Activated CD4-positive, alpha-beta T cell treated with anti-CD3 and anti-CD28 coated beads, Interleukin-2, amount 50 U/mL, for 16 hours (primary cell): ENCODE results near the gene CEP85.
"Not testable (repeated sequence)": the region's sequence is repeated elsewhere in the genome, so short reads cannot be mapped to it uniquely, and the experiment has no call there.

ENCODE experiments used
- DNase-seq: peaks from one replicate; pipeline ENCODE4 v3.0.0-alpha.2; 2020

The CEP85 gene

GRCh38 chr1:26291433-26291832 is 57.4 kb downstream of the CEP85 start:
- no peak for DNase-seq

- DNase-seq, result no peak
These were observed 57.9 kb downstream of the CEP85 start for GRCh38 chr1:26291939-26292338.

GRCh38 chr1:26292735-26293134 is 58.7 kb downstream of the CEP85 start:
- DNase-seq, result not testable (repeated sequence)

- no peak for DNase-seq
These were observed 60.0 kb downstream of the CEP85 start for GRCh38 chr1:26293911-26294463.

GRCh38 chr1:26295194-26296138 is 61.5 kb downstream of the CEP85 start:
- DNase-seq, result no peak

GRCh38 chr1:26296340-26297056 is 62.5 kb downstream of the CEP85 start:
- no peak for DNase-seq

- DNase-seq, result no peak
These were observed 63.2 kb downstream of the CEP85 start for GRCh38 chr1:26297057-26297790.

DNA sequence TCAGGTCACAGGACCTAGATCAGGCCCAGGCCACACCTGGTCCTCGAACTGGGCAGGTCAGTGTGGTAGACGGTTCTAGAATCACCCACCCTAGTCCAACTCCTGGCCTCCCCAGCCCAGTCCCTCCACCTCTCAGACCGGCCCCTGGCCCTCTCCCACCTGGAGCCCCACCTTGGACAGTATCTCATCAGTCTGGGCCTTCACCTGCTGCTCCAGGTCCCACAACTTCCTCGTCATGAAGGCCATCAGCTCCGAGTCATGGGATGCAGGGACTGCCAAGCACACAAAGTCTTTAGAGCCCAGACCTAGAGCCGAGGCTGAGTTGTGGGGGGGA is 63.8 kb downstream of the CEP85 start:
- no peak for DNase-seq

DNA sequence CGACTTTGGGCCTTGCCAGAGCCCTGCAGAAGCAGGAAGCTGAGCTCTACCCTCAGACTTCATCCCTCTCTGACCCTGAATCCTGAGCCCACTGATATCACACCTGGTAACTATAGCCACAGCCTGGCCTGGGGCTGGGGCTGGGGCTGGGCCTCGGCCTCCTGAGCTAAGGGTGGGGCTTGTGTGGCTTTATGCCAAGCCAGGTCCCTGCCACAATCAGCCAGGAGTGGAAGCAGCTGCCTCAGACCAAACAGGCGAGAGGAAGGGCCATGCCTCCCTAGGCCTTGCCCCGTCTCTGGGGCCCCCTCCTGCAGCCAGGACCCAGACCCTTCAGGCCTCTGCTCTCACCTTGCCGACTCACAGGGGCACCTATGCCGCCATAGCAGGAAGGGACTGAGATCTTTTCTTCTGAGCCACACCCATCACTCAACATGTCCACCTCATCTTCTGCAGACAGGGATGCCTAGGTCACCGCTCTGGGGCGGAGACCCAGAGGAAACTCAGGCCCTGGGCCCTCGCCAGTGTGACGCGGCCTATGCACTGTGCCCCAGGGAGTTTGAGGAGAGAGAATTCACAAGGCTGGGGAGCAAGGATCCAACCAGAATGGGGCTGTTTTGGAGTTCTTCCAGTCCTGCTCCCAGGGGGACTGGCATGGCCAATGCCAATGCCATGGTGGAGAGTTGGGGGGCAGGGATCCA is 66.7 kb downstream of the CEP85 start:
- DNase-seq, result no peak

DNA sequence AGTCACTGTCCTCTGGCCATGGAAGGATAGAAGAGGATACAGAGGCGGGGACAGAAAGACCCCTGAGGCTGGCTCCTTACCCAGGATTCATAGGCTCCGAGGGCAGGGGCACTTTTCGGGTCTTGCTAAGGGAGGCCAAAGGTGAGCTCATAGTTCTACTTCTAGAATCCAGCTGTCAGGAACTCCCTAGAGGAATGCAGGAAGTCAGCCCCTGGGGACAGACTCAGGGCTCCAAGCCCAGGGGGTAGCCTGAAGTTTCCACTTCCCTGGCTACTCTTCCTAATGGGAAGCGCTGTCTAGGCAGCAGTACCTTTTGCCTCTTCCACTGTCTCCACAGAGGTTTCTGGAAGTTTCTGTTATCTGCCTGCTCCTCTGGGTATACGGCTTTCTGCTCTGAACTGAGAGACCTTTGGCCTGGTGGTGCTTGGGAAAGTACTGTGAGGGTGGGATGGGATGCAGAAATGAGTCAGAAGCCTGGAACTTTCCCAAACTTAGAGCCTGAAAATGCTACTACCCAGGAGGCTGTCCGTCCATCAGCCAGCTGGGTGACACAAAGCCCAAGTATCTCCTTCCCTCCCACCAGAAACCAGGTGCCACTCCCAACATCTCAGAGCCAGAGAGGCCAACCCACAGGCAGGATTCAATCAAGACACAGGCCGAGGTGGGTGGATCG is 68.9 kb downstream of the CEP85 start:
- DNase-seq, result no peak

DNA sequence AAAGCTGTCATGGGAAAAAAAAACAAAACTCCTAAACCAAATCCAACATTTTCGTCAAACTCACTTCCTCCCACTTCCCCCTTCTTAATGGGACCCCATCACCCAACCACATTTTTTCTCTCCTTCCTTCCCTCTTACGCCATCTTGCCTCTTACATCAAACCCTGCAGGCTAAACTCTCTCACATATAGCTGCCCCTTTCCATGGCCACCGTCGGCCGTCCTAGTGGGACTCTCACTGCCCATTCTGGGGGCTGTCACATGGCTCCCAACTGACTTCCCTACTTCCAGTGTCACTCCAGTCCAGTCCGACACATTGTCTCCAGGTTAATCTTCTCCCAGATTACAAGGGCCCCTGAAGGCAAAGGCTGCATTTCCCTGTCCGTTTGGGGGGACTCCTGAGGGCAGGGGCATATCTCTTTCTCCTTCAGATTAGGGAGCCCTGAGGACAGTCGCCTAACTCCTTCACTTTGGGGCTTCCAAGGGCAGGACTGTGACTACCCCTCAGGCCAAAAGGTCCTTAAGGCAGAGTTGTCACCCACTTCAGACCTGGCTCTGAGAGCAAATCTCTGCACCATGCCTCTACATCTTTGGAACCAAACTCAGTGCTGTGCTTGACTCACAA is 71.8 kb downstream of the CEP85 start:
- no peak for DNase-seq

DNA sequence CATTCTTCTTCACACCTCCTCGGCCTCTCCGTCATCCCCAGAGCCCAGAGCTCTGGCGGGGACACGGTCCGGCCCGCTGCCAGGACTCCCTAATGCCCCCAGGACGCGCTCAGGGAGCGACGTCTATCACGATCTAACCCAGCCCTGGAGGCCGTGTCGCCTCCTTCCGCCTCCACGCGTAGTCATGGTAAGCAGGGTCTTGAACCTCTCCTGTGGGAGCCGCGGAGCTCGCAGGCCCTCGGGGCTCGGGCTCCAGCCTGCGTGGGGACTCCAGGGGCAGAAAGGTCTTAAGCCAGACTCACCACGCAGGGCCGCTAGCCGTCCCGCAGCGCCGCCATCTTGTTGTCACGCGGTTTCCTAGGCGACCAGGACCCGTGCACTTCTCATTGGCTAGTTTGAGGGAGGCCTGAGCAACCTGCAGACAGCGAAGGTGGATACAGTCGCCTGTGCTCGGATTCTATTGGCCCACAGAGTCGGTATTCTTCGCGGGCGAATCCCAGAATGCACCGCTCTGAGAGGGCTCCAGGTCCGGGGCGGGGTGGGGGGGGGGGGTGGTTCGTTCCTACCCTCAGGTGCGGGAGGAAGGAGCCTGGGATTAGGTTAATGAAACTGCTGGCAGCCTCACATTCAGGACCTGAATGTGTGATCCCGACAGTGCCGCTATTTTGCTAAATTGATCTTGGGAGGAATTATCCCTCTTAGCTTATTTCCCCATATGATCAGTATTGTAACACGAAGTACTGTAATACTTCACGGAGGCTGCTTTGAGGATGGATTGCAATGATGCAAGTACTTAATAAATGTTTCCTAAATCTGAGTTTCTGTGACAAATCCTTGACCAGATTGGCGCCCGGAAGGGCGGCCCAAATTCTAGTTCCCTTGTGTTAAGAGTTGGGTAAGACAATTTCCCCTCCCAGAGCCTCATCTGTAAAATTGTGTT is 72.6 kb downstream of the CEP85 start, which contains the start of gene UBXN11:
Gene UBXN11, minus strand, starts transcription at position 347 of the 940 bp plus-strand sequence. CDS start 3,753 bp downstream, outside the sequence.
- DNase-seq, result peak; percentile 98

GRCh38 chr1:26307363-26307781 is 73.4 kb downstream of the CEP85 start:
- DNase-seq, result peak; percentile 45

- peak; percentile 56 for DNase-seq
These were observed 74.2 kb downstream of the CEP85 start for GRCh38 chr1:26307966-26308899.

DNA sequence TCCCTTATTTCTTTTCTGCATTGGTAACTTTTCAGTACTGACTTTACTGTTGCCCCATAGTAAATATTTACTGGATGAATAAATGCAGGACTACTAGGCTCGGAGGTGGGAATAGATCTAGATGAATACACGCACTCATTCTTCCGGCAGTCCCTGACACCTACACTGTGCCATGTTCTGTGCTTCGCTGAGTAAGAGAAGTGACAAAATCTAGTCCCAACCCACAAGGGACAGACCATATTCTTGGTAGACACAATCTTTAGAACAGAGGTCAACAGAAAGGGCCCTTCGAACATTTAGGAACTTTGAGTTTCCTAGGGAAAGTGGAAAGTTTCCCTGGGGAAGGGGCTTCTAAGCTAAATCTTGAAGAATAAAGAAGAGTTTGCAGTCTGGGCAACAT is 80.5 kb downstream of the CEP85 start:
- DNase-seq, result no peak

- DNase-seq, result no peak
These were observed 82.2 kb downstream of the CEP85 start for GRCh38 chr1:26315874-26316850.

DNA sequence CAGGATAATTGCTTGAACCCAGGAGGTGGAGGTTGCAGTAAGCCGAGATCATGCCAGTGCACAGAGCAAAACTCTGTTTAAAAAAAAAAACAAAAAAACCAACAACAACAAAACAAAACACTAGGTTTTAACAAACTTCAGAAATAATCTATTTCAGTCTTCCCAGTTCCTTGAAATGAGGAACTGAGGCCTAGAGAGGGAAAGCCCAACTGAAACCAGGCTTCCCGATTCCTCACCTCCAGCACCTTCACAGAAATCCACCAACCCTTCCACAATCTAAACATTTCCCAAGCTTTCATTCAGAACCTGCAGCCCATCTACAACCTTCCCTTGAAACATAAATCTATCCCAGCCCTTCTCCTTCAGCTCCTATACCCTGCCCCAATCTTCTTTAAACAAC is 83.1 kb downstream of the CEP85 start:
- DNase-seq, result no peak
